SH-SY5Y (cell line): ENCODE measurements around the gene CFL1.

Experiments used
- GATA2 ChIP-seq: IDR thresholded peaks from 2 replicates; pipeline ENCODE4 v1.6.1; 2011; ENCODE audit warnings: mild to moderate bottlenecking, low read depth, low read length
- GATA3 ChIP-seq: IDR thresholded peaks from 2 replicates; pipeline ENCODE4 v1.6.1; 2011; ENCODE audit warnings: low read depth, mild to moderate bottlenecking, low read length, moderate library complexity

- TF ChIP-seq GATA3 (no peak), GATA2 (no peak)
These were observed 1.9 kb upstream of the CFL1 start for GRCh38 chr11:65859812-65860277.
